OCI-LY1 (cell line): ENCODE data around the gene MARK3.

Experiments
- H2AFZ ChIP-seq: fragments of 200-600 bp; sonication (generic), shearing (Covaris generic); 2 replicates; pipeline ENCODE4 v1.6.0; 2014; ENCODE audit warnings: antibody characterized with exemption, mild to moderate bottlenecking, low read length
- H3F3A ChIP-seq: fragments of 200-600 bp; sonication (generic), shearing (Covaris generic); 2 replicates; pipeline ENCODE4 v1.6.0; 2014; ENCODE audit warnings: mild to moderate bottlenecking, antibody characterized with exemption, low read length, moderate library complexity; ENCODE audit not compliant: insufficient read depth
- H3K27ac ChIP-seq: fragments of 200-600 bp; sonication (generic); 2 replicates; pipeline ENCODE4 v1.5.1; 2014; ENCODE audit warnings: low read length, mixed run types, mild to moderate bottlenecking, low read depth; ENCODE audit not compliant: poor library complexity, severe bottlenecking
- H3K27me3 ChIP-seq: fragments of 200-600 bp; sonication (generic); 2 replicates; pipeline ENCODE4 v1.6.0; 2014; ENCODE audit warnings: antibody characterized with exemption, mild to moderate bottlenecking, low read length, moderate library complexity; ENCODE audit not compliant: insufficient read depth
- H3K36me3 ChIP-seq: fragments of 200-600 bp; sonication (generic); 2 replicates; pipeline ENCODE4 v1.6.1; 2014; ENCODE audit warnings: mild to moderate bottlenecking, antibody characterized with exemption, low read length, moderate library complexity, mixed read lengths; ENCODE audit not compliant: insufficient read depth
- H3K4me1 ChIP-seq: fragments of 200-600 bp; sonication (generic); 2 replicates; pipeline ENCODE4 v1.5.1; 2014; ENCODE audit warnings: mild to moderate bottlenecking, low read length, moderate library complexity; ENCODE audit not compliant: insufficient read depth, severe bottlenecking
- H3K4me2 ChIP-seq: fragments of 200-600 bp; sonication (generic), shearing (Covaris generic); 2 replicates; pipeline ENCODE4 v1.6.1; 2014; ENCODE audit warnings: low read length
- H3K4me3 ChIP-seq: fragments of 200-600 bp; sonication (generic); 2 replicates; pipeline ENCODE4 v1.5.1; 2014; ENCODE audit warnings: low read length, low read depth, mild to moderate bottlenecking, mixed read lengths; ENCODE audit not compliant: poor library complexity, severe bottlenecking
- H3K79me2 ChIP-seq: fragments of 200-600 bp; shearing (Covaris generic); 2 replicates; pipeline ENCODE4 v1.6.1; 2016; ENCODE audit warnings: mixed run types, low read length, mixed read lengths; ENCODE audit not compliant: insufficient read depth
- H3K9ac ChIP-seq: fragments of 200-600 bp; sonication (generic), shearing (Covaris generic); 2 replicates; pipeline ENCODE4 v1.6.1; 2014; ENCODE audit warnings: mild to moderate bottlenecking, low read length, mixed read lengths
- H3K9me2 ChIP-seq: fragments of 200-600 bp; sonication (generic), shearing (Covaris generic); 2 replicates; pipeline ENCODE4 v1.6.1; 2014; ENCODE audit warnings: low read depth, mild to moderate bottlenecking, low read length, mixed read lengths
- H3K9me3 ChIP-seq: fragments of 200-600 bp; shearing (Covaris generic); 2 replicates; pipeline ENCODE4 v1.6.1; 2014; ENCODE audit warnings: low read length, mixed read lengths
- H4K20me1 ChIP-seq: fragments of 200-600 bp; sonication (generic), shearing (Covaris generic); 2 replicates; pipeline ENCODE4 v1.6.0; 2016; ENCODE audit warnings: mild to moderate bottlenecking, low read length; ENCODE audit not compliant: insufficient read depth
- CTCF ChIP-seq: fragments of 200-600 bp; sonication (generic), shearing (Covaris generic); IDR thresholded peaks from 2 replicates; pipeline ENCODE4 v1.5.1; 2017; ENCODE audit warnings: mild to moderate bottlenecking, antibody characterized with exemption, low read length, moderate library complexity, mixed read lengths
- EZH2 ChIP-seq: fragments of 200-600 bp; sonication (generic), shearing (Covaris generic); IDR thresholded peaks from 2 replicates; pipeline ENCODE4 v1.8.0; 2017; ENCODE audit warnings: borderline replicate concordance, mixed run types, mild to moderate bottlenecking, antibody characterized with exemption, low read length, moderate library complexity, mixed read lengths

Gene MARK3

GRCh38 chr14:103428723-103429556, 43.7 kb downstream of the MARK3 start:
- Histone ChIP-seq H3F3A (no peaks in the 10 kb centered on the region), H3K4me3 (no peak overlapping the region), H3K9me3 (no peaks in the 10 kb centered on the region), H3K9me2 (no peaks in the 10 kb centered on the region), H3K36me3 (peaks cover 19% of the 10 kb centered on the region; the same call in 1 of the 2 replicates), H3K4me1 (peaks cover 8% of the 10 kb centered on the region), H3K9ac (no peak overlapping the region), H4K20me1 (no peaks in the 10 kb centered on the region), H3K79me2 (peaks cover 6% of the 10 kb centered on the region; the same call in 1 of the 2 replicates), H3K4me2 (no peak overlapping the region), H3K27ac (no peak overlapping the region), H3K27me3 (no peaks in the 10 kb centered on the region), H2AFZ (no peak overlapping the region)
- TF ChIP-seq CTCF (no peak), EZH2 (no peak)

- no peak overlapping the region for H3K27ac ChIP-seq
- peaks cover 6% of the 10 kb centered on the region; the same call in 1 of the 2 replicates for H3K79me2 ChIP-seq
- H3K36me3 ChIP-seq, result peaks cover 28% of the 10 kb centered on the region; the same call in 1 of the 2 replicates
- no peaks in the 10 kb centered on the region for H4K20me1 ChIP-seq
- TF ChIP-seq CTCF (no peak), EZH2 (no peak)
- no peak overlapping the region for H3K9ac ChIP-seq
- H3K4me1 ChIP-seq, result peaks cover 8% of the 10 kb centered on the region
- H3K27me3 ChIP-seq, result no peaks in the 10 kb centered on the region
- no peaks in the 10 kb centered on the region for H3K9me2 ChIP-seq
- H3F3A ChIP-seq, result no peaks in the 10 kb centered on the region
- H3K9me3 ChIP-seq, result no peaks in the 10 kb centered on the region
- H3K4me2 ChIP-seq, result no peak overlapping the region
- H3K4me3 ChIP-seq, result no peak overlapping the region
- no peak overlapping the region for H2AFZ ChIP-seq
These were observed 45.1 kb downstream of the MARK3 start for GRCh38 chr14:103430358-103430757.

GRCh38 chr14:103432627-103433026, 47.4 kb downstream of the MARK3 start:
- H3K4me3 ChIP-seq, result no peak overlapping the region
- no peaks in the 10 kb centered on the region for H3F3A ChIP-seq
- peaks cover 8% of the 10 kb centered on the region for H3K4me1 ChIP-seq
- no peak for TF ChIP-seq CTCF
- TF ChIP-seq EZH2, result no peak
- H3K9me3 ChIP-seq, result no peaks in the 10 kb centered on the region
- H3K27ac ChIP-seq, result no peak overlapping the region
- no peaks in the 10 kb centered on the region for H3K27me3 ChIP-seq
- H3K4me2 ChIP-seq, result no peak overlapping the region
- H3K36me3 ChIP-seq, result peaks cover 32% of the 10 kb centered on the region; the same call in 1 of the 2 replicates
- H3K9ac ChIP-seq, result no peak overlapping the region
- no peak overlapping the region for H2AFZ ChIP-seq
- no peaks in the 10 kb centered on the region for H4K20me1 ChIP-seq
- no peaks in the 10 kb centered on the region for H3K9me2 ChIP-seq
- H3K79me2 ChIP-seq, result peaks cover 6% of the 10 kb centered on the region; the same call in 1 of the 2 replicates
